GM18505 (cell line): ENCODE measurements around the gene TEPSIN.

ENCODE experiments used
- ATAC-seq: cut with Tn5 transposase; IDR thresholded peaks from one replicate; pipeline ENCODE4 v1.9.1; 2021; ENCODE audit not compliant: unreplicated experiment
- POLR2A ChIP-seq: IDR thresholded peaks from 4 replicates; pipeline ENCODE4 v1.6.1; 2011; ENCODE audit warnings: borderline replicate concordance; ENCODE audit not compliant: insufficient read depth, insufficient read length; ENCODE audit errors: extremely low read depth

The TEPSIN gene

GRCh38 chr17:81238815-81239713 lies at the start of gene TEPSIN, which contains the start of gene NDUFAF8:
TEPSIN (minus strand) TSS chr17:81239055; CDS start chr17:81239033, 22 bp downstream.
NDUFAF8 (plus strand) TSS chr17:81239318; CDS start chr17:81239364, 46 bp downstream.
- TF ChIP-seq POLR2A = peak; percentile 65
- ATAC-seq = peak; percentile 82

GRCh38 chr17:81287741-81288430 lies 49.0 kb upstream of the TEPSIN start:
- ATAC-seq = no peak
- TF ChIP-seq POLR2A = no peak

GRCh38 chr17:81287152-81287551 lies 48.3 kb upstream of the TEPSIN start:
- TF ChIP-seq POLR2A = no peak
- no peak for ATAC-seq

GRCh38 chr17:81286491-81287145 lies 47.8 kb upstream of the TEPSIN start:
- no peak for TF ChIP-seq POLR2A
- ATAC-seq = no peak

- no peak for TF ChIP-seq POLR2A
Observed at GRCh38 chr17:81285894-81286293, 47.0 kb upstream of the TEPSIN start.

GRCh38 chr17:81285179-81285878 lies 46.5 kb upstream of the TEPSIN start:
- ATAC-seq = no peak
- TF ChIP-seq POLR2A = peak; percentile 63

More at GRCh38 chr17:81285894-81286293, 47.0 kb upstream of the TEPSIN start:
- no peak for ATAC-seq

GRCh38 chr17:81282876-81283275 lies 44.0 kb upstream of the TEPSIN start:
- TF ChIP-seq POLR2A = no peak
- no peak for ATAC-seq

GRCh38 chr17:81282141-81282540 lies 43.3 kb upstream of the TEPSIN start:
- TF ChIP-seq POLR2A = no peak
- no peak for ATAC-seq

- ATAC-seq = no peak
- TF ChIP-seq POLR2A = no peak
Observed at GRCh38 chr17:81280571-81280970, 41.7 kb upstream of the TEPSIN start.

- no peak for ATAC-seq
- no peak for TF ChIP-seq POLR2A
Observed at GRCh38 chr17:81279278-81280275, 40.7 kb upstream of the TEPSIN start.

GRCh38 chr17:81278831-81279230 lies 40.0 kb upstream of the TEPSIN start:
- no peak for ATAC-seq
- no peak for TF ChIP-seq POLR2A
